ENCODE measurements around the gene ENPP1. TPM values are rescaled to one million over a fixed set of nuclear protein-coding genes. Genes with fewer than 3 reads are reported as not detected.

Gene ENPP1
- total and polyA plus RNA-seq, 2 of the 4 experiments (the other 2 are of a cell fraction) = 10.9 to 38.9 TPM

- H2AFZ ChIP-seq (replicated peaks; ENCODE audit: low read length, poor library complexity) = no peak overlapping the region
These were observed 31.6 kb downstream of the ENPP1 start for GRCh38 chr6:131839388-131839787.

More at GRCh38 chr6:131839388-131839787, 31.6 kb downstream of the ENPP1 start:
- Histone ChIP-seq H3K9ac (ENCODE audit: low read depth, low read length) (no peak overlapping the region), H2AK9ac (replicated peaks; ENCODE audit: low read depth, low read length, poor library complexity) (no peak overlapping the region), H2BK5ac (ENCODE audit: low read depth, low read length, poor library complexity, severe bottlenecking) (no peak overlapping the region), H2AK5ac (ENCODE audit: low read depth, low read length) (no peak overlapping the region), H3K4me2 (ENCODE audit: low read depth, low read length) (no peak overlapping the region), H3K36me3 (ENCODE audit: control insufficient read depth, insufficient read depth, low read length) (no peaks in the 10 kb centered on the region), H4K5ac (ENCODE audit: low read depth, low read length) (no peak overlapping the region), H3K56ac (ENCODE audit: extremely low read depth, insufficient read depth, low read length) (no peak overlapping the region), H3K4ac (ENCODE audit: low read depth, low read length) (no peak overlapping the region), H4K20me1 (ENCODE audit: insufficient read depth, low read length) (no peaks in the 10 kb centered on the region), H3K9me1 (ENCODE audit: insufficient read depth, low read length) (no peaks in the 10 kb centered on the region), H4K8ac (ENCODE audit: low read depth in 2 of 2, low read length in 2 of 2) (no peak overlapping the region), H2BK120ac (ENCODE audit: low read depth, low read length) (no peak overlapping the region), H3K27me3 (ENCODE audit: control insufficient read depth, insufficient read depth, low read length) (no peaks in the 10 kb centered on the region), H3K18ac (ENCODE audit: low read depth, low read length) (no peak overlapping the region), H3K23ac (ENCODE audit: low read depth, low read length) (no peak overlapping the region), H3K79me1 (ENCODE audit: low read depth in 1 of 2, low read length in 2 of 2) (peaks cover 0 to 8% of the 10 kb centered on the region in 2 experiments; a peak in 2 of 4 replicates), H3K9me3 (ENCODE audit: control insufficient read depth, insufficient read depth, low read length) (no peaks in the 10 kb centered on the region; the same call in 1 of the 2 replicates), H3K4me3 (ENCODE audit: insufficient read depth, low read depth, low read length) (no peak overlapping the region), H4K91ac (ENCODE audit: insufficient read depth, low read depth, low read length) (no peak overlapping the region), H2BK20ac (ENCODE audit: low read depth, low read length) (no peak overlapping the region), H2BK15ac (ENCODE audit: low read depth, low read length) (no peak overlapping the region), H3K14ac (replicated peaks; ENCODE audit: low read depth, low read length) (no peak overlapping the region), H3K27ac (ENCODE audit: insufficient read depth, low read length) (no peak overlapping the region), H3K4me1 (ENCODE audit: control insufficient read depth, insufficient read depth, low read length) (peaks cover 7% of the 10 kb centered on the region)
- intact Hi-C loops (cut with micrococcal nuclease) (no loop called here), in situ Hi-C loops (cut with MboI; ENCODE audit: low sequenced_read_pairs) (no loop called here), dilution Hi-C loops (cut with HindIII; ENCODE audit: low sequenced_read_pairs, unreplicated experiment) (no loop called here)
- TF ChIP-seq RCOR1 (IDR thresholded peaks at IDR 0.05; ENCODE audit: insufficient replicate concordance, low read length) (no peak), NFE2L2 (IDR thresholded peaks at IDR 0.05; ENCODE audit: low read depth, low read length) (no peak), MAFK (IDR thresholded peaks at IDR 0.05; ENCODE audit: low read depth, low read length) (no peak), CEBPB (IDR thresholded peaks at IDR 0.05; ENCODE audit: low read depth, low read length) (no peak), USF2 (IDR thresholded peaks at IDR 0.05; ENCODE audit: low read depth, low read length) (no peak), ELK1 (IDR thresholded peaks at IDR 0.05; ENCODE audit: borderline replicate concordance, low read depth, low read length) (no peak), RFX5 (IDR thresholded peaks at IDR 0.05; ENCODE audit: low read depth, low read length) (no peak), MAZ (IDR thresholded peaks at IDR 0.05; ENCODE audit: borderline replicate concordance, low read depth, low read length) (no peak), POLR2A (IDR thresholded peaks at IDR 0.05; ENCODE audit: low read depth, low read length) (no peak)
- ATAC-seq (ENCODE audit: low read depth) (peak; percentile 31; the same call in 1 of the 2 replicates), DNase-seq (peak; percentile 15)
- CTCF ChIA-PET = interaction anchor here (1.0 kb wide), 1 partner anchor 176 kb away, joined by 3 read pairs; no protein-coding TSS in a partner anchor
- BruUV-seq (replicated peaks) = no TSS peak
- POLR2A ChIA-PET (ENCODE audit: unreplicated experiment) = no interaction called here

All from IMR-90 (cell line).